ENCODE results near the gene TCERG1L.

DNA sequence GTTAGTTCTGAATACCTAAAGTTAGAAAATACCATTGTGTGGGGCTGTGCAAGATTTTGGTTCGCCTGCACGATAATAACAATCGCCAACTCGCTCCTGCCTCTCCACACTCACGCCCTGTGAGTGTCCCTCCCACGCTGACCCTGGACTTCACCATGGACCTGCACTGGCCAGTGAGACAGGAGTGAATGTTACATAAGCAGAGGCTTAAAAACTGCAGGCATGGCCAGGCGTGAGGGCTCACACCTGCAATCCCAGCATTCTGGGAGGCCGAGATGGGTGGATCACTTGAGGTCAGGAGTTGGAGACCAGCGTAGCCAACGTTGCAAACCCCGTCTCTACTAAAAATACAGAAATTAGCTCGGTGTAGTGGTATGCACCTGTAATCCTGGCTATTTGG is 68.4 kb downstream of the TCERG1L start:
- TF ChIP-seq, protein P1, sequence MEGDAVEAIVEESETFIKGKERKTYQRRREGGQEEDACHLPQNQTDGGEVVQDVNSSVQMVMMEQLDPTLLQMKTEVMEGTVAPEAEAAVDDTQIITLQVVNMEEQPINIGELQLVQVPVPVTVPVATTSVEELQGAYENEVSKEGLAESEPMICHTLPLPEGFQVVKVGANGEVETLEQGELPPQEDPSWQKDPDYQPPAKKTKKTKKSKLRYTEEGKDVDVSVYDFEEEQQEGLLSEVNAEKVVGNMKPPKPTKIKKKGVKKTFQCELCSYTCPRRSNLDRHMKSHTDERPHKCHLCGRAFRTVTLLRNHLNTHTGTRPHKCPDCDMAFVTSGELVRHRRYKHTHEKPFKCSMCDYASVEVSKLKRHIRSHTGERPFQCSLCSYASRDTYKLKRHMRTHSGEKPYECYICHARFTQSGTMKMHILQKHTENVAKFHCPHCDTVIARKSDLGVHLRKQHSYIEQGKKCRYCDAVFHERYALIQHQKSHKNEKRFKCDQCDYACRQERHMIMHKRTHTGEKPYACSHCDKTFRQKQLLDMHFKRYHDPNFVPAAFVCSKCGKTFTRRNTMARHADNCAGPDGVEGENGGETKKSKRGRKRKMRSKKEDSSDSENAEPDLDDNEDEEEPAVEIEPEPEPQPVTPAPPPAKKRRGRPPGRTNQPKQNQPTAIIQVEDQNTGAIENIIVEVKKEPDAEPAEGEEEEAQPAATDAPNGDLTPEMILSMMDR (conservative IDR thresholded peaks at IDR 0.05; ENCODE audit: low read length), result no peak
- TF ChIP-seq EZH2phosphoT487 (IDR thresholded peaks at IDR 0.05; ENCODE audit: borderline replicate concordance), result no peak
